HEK293 (cell line): ENCODE measurements around the gene ANXA2.
A peak's percentile ranks its signal among the peaks of the same experiment; 100 is the strongest.

Experiments
- CTCF ChIA-PET: fragments of 350-600 bp; formaldehyde crosslinking; extraction: SDS; loops from one replicate; lab custom pipeline; 2021; ENCODE audit warnings: antibody characterized with exemption; lab: Yijun Ruan, JAX
- POLR2A ChIA-PET: fragments of 300-600 bp; formaldehyde crosslinking; extraction: SDS; loops from one replicate; lab custom pipeline; 2020; ENCODE audit warnings: antibody characterized with exemption, inconsistent platforms; lab: Yijun Ruan, JAX
- H3K27ac ChIP-seq: fragments of 200-500 bp; sonication (Bioruptor generic); 2 replicates; pipeline ENCODE4 v1.5.1; 2014; ENCODE audit warnings: low read depth, low read length, control low read depth, inconsistent platforms; ENCODE audit errors: extremely low read depth
- H3K36me3 ChIP-seq, 2 experiments: fragments of 200-500 bp in 1 of 2; sonication (Bioruptor generic) in 1 of 2; 1 replicate in 1 of 2; 2 replicates in 1 of 2; pipeline ENCODE4 v1.5.1; 2014 to 2017; ENCODE audit warnings: inconsistent platforms in 2 of 2, low read length in 2 of 2; ENCODE audit not compliant: control insufficient read depth in 2 of 2, insufficient read depth in 1 of 2
- H3K4me1 ChIP-seq: fragments of 200-500 bp; sonication (Bioruptor generic); 2 replicates; pipeline ENCODE4 v1.5.1; 2014; ENCODE audit warnings: mild to moderate bottlenecking, low read length, inconsistent platforms; ENCODE audit not compliant: control insufficient read depth, insufficient read depth
- H3K4me3 ChIP-seq: 2 replicates; pipeline ENCODE4 v1.5.1; 2011; ENCODE audit warnings: low read depth, mild to moderate bottlenecking, control low read depth, low read length, moderate library complexity
- H3K9me3 ChIP-seq: fragments of 200-500 bp; sonication (Bioruptor generic); 2 replicates; pipeline ENCODE4 v1.5.1; 2014; ENCODE audit warnings: low read depth, low read length, inconsistent platforms; ENCODE audit not compliant: control insufficient read depth, insufficient read depth
- EGR2 ChIP-seq: fragments of 450-650 bp; formaldehyde crosslinking; IDR thresholded peaks from 2 replicates; pipeline ENCODE4 v1.5.1; 2016; ENCODE audit warnings: low read depth, missing biosample characterization, missing genetic modification characterization
- FEZF1 ChIP-seq: fragments of 450-650 bp; formaldehyde crosslinking; IDR thresholded peaks from 2 replicates; pipeline ENCODE4 v1.5.1; 2016; ENCODE audit warnings: missing biosample characterization, missing genetic modification characterization
- GFI1B ChIP-seq: fragments of 450-650 bp; formaldehyde crosslinking; IDR thresholded peaks from 2 replicates; pipeline ENCODE4 v1.5.1; 2016; ENCODE audit warnings: missing biosample characterization, missing genetic modification characterization
- KLF8 ChIP-seq: fragments of 450-650 bp; formaldehyde crosslinking; IDR thresholded peaks from 2 replicates; pipeline ENCODE4 v1.5.1; 2016; ENCODE audit warnings: missing biosample characterization, missing genetic modification characterization
- SCRT2 ChIP-seq: fragments of 450-650 bp; formaldehyde crosslinking; IDR thresholded peaks from 2 replicates; pipeline ENCODE4 v1.5.1; 2016; ENCODE audit warnings: missing biosample characterization, missing genetic modification characterization
- SETDB1 ChIP-seq: IDR thresholded peaks from one replicate; pipeline ENCODE4 v1.6.1; 2017; ENCODE audit warnings: mild to moderate bottlenecking, low read length, moderate library complexity, mixed read lengths; ENCODE audit not compliant: insufficient read length
- TCF7L2 ChIP-seq: IDR thresholded peaks from 2 replicates; pipeline ENCODE4 v1.6.1; 2011; ENCODE audit warnings: low read depth, mild to moderate bottlenecking, inconsistent platforms, low read length, moderate library complexity, borderline replicate concordance
- WT1 ChIP-seq: fragments of 450-650 bp; formaldehyde crosslinking; IDR thresholded peaks from 2 replicates; pipeline ENCODE4 v1.5.1; 2016; ENCODE audit warnings: missing biosample characterization, missing genetic modification characterization
- ZNF121 ChIP-seq: fragments of 450-650 bp; formaldehyde crosslinking; IDR thresholded peaks from 2 replicates; pipeline ENCODE4 v1.5.1; 2016; ENCODE audit warnings: missing biosample characterization, missing genetic modification characterization
- ZNF146 ChIP-seq: fragments of 450-650 bp; formaldehyde crosslinking; IDR thresholded peaks from 2 replicates; pipeline ENCODE4 v1.5.1; 2016; ENCODE audit warnings: missing biosample characterization, missing genetic modification characterization
- ZNF169 ChIP-seq: fragments of 450-650 bp; formaldehyde crosslinking; IDR thresholded peaks from 2 replicates; pipeline ENCODE4 v1.5.1; 2016; ENCODE audit warnings: missing biosample characterization, missing genetic modification characterization
- ZNF202 ChIP-seq: fragments of 450-650 bp; formaldehyde crosslinking; IDR thresholded peaks from 2 replicates; pipeline ENCODE4 v1.5.1; 2016; ENCODE audit warnings: missing biosample characterization, missing genetic modification characterization, borderline replicate concordance
- ZNF366 ChIP-seq: fragments of 450-650 bp; formaldehyde crosslinking; conservative IDR thresholded peaks from 2 replicates; pipeline ENCODE4 v1.5.1; 2016; ENCODE audit warnings: missing biosample characterization, missing genetic modification characterization
- ZNF426 ChIP-seq: fragments of 450-650 bp; formaldehyde crosslinking; IDR thresholded peaks from 2 replicates; pipeline ENCODE4 v1.5.1; 2017; ENCODE audit warnings: missing biosample characterization, missing genetic modification characterization, mild to moderate bottlenecking, inconsistent platforms, moderate library complexity
- ZNF571 ChIP-seq: fragments of 450-650 bp; formaldehyde crosslinking; IDR thresholded peaks from 2 replicates; pipeline ENCODE4 v1.5.0; 2017; ENCODE audit warnings: missing biosample characterization, missing genetic modification characterization
- ZNF600 ChIP-seq: fragments of 450-650 bp; formaldehyde crosslinking; IDR thresholded peaks from 2 replicates; pipeline ENCODE4 v1.5.1; 2016; ENCODE audit warnings: missing biosample characterization, missing genetic modification characterization
- ZNF654 ChIP-seq: fragments of 450-650 bp; formaldehyde crosslinking; IDR thresholded peaks from 2 replicates; pipeline ENCODE4 v1.5.1; 2016; ENCODE audit warnings: low read depth, missing biosample characterization, missing genetic modification characterization
- ZNF785 ChIP-seq: fragments of 450-650 bp; formaldehyde crosslinking; IDR thresholded peaks from 2 replicates; pipeline ENCODE4 v1.5.1; 2016; ENCODE audit warnings: missing biosample characterization, missing genetic modification characterization
- ZNF830 ChIP-seq: fragments of 450-650 bp; IDR thresholded peaks from 2 replicates; pipeline ENCODE4 v1.5.0; 2018; ENCODE audit warnings: missing biosample characterization, missing genetic modification characterization, low read depth, mild to moderate bottlenecking, moderate library complexity
- ZSCAN30 ChIP-seq: fragments of 450-650 bp; IDR thresholded peaks from 2 replicates; pipeline ENCODE4 v1.5.1; 2018; ENCODE audit warnings: missing biosample characterization, mild to moderate bottlenecking, missing genetic modification characterization, moderate library complexity
- ZXDB ChIP-seq: fragments of 450-650 bp; formaldehyde crosslinking; IDR thresholded peaks from 2 replicates; pipeline ENCODE4 v1.5.1; 2016; ENCODE audit warnings: missing biosample characterization, missing genetic modification characterization
- TF ChIP-seq, protein P1 (sequence below): fragments of 450-650 bp; formaldehyde crosslinking; IDR thresholded peaks from 2 replicates; pipeline ENCODE4 v1.5.1; 2017; ENCODE audit warnings: missing biosample characterization, missing genetic modification characterization
- TF ChIP-seq, protein P2 (sequence below): fragments of 450-650 bp; formaldehyde crosslinking; IDR thresholded peaks from 2 replicates; pipeline ENCODE4 v1.5.0; 2017; ENCODE audit warnings: missing biosample characterization, missing genetic modification characterization, borderline replicate concordance
- TF ChIP-seq, protein P3 (sequence below): fragments of 450-650 bp; formaldehyde crosslinking; IDR thresholded peaks from 2 replicates; pipeline ENCODE4 v1.5.1; 2016; ENCODE audit warnings: missing biosample characterization, missing genetic modification characterization
- TF ChIP-seq, protein P4 (sequence below): fragments of 450-650 bp; formaldehyde crosslinking; IDR thresholded peaks from 2 replicates; pipeline ENCODE4 v1.5.1; 2017; ENCODE audit warnings: missing biosample characterization, missing genetic modification characterization

The ANXA2 gene

DNA sequence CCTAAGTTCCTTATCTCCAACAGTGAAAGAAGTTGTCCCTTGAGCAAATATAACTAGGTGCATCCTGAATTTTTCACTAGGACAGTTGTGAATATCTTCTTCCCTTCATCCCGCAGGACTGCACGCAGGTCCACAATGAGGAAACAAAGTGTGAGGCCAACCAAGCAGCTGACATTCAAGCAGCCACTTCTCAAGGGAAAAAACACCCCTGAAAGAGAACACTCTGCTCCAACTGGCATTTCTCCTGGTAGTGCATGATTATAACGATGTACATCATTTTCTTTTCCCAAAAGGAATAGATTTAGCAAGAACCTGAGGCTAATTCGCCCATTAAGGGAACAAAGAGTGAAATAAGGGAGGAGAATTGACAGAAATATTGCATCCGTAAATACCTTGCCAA lies 74.5 kb downstream of the ANXA2 start:
- ChIA-PET POLR2A (no interaction called here), CTCF (interaction anchor here (0.8 to 1.0 kb wide), 2 partner anchors 319 to 599 kb away, joined by 3 read pairs; partner anchors contain the start of gene FOXB1)
- TF ChIP-seq ZNF654, result no peak
- TF ChIP-seq ZNF600 (tag by site-specific recombination), result no peak
- no peaks in the 10 kb centered on the region for H3K9me3 ChIP-seq
- H3K4me1 ChIP-seq, result 0 out of 2 replicates have a peak, but pooled peaks cover 6% of the 10 kb centered on the region
- no peaks in the 10 kb centered on the region for H3K36me3 ChIP-seq
- no peak overlapping the region for H3K4me3 ChIP-seq
- no peak overlapping the region for H3K27ac ChIP-seq

DNA sequence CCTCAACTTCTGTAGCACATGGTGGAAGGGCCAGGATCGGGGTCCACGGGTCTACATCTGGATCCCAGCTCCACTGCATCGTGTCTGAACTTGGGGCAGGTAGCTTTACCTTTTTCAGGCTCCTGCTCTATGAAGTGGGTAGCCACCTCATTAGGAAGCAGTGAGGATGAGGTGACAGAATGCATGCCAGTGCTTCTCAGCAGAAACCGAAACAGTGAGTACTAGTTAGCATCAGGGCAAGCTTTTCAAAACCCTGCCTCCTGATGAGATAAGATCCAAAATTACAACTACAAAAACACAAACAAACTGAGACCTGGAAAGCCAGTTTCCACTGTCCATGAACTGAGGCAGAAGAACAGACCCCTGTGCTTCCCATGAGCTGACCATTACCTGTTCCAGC lies 77.4 kb downstream of the ANXA2 start:
- Histone ChIP-seq H3K9me3 (no peaks in the 10 kb centered on the region), H3K27ac (no peak overlapping the region), H3K4me1 (0 out of 2 replicates have a peak, but pooled peaks cover 4% of the 10 kb centered on the region), H3K36me3 (no peaks in the 10 kb centered on the region), H3K4me3 (no peak overlapping the region)
- ChIA-PET POLR2A (no interaction called here), CTCF (interaction anchor here (0.6 to 1.6 kb wide), 2 partner anchors 402 to 1063 kb away, joined by 3 to 4 read pairs; no protein-coding TSS in a partner anchor)
- TF ChIP-seq WT1 (tag by site-specific recombination), result no peak
- TF ChIP-seq GFI1B (tag by site-specific recombination), result no peak

DNA sequence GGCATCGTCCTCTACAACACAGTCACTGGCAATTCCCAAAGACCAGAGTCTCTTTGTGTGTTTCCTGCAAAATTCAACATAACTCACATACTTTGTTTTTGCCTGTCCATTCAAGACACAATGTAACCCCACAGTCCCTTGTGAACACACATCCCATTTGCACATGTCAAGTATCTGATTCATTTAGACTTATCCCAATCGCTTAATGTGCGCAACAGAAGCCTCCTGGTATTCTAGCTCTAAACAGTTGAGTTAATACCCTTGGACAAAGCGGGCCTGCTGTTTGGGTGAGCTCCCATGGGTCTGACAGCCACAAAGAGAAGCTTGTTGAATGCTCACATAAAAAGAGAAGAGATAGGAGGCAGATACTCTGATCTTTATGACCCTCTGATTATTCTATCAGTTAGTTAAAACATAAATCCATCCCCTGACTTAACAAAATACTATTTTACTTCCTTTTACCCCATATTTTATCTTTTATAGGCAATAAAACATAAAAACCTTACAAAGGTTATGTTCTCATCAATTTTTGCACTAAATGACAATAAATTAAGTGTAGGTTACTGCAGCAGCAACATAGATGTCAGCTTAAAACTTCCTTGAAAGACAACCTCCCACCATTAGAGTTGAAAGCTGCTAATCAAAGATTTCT lies 79.4 kb downstream of the ANXA2 start:
- ChIA-PET POLR2A (no interaction called here), CTCF (interaction anchor here (0.6 to 5.4 kb wide), 2 partner anchors 9 to 567 kb away, joined by 3 to 27 read pairs; no protein-coding TSS in a partner anchor)
- H3K27ac ChIP-seq, result no peak overlapping the region
- no peaks in the 10 kb centered on the region for H3K4me1 ChIP-seq
- no peak overlapping the region for H3K4me3 ChIP-seq
- H3K36me3 ChIP-seq, result no peaks in the 10 kb centered on the region
- H3K9me3 ChIP-seq, result no peaks in the 10 kb centered on the region
- TF ChIP-seq, protein P1, sequence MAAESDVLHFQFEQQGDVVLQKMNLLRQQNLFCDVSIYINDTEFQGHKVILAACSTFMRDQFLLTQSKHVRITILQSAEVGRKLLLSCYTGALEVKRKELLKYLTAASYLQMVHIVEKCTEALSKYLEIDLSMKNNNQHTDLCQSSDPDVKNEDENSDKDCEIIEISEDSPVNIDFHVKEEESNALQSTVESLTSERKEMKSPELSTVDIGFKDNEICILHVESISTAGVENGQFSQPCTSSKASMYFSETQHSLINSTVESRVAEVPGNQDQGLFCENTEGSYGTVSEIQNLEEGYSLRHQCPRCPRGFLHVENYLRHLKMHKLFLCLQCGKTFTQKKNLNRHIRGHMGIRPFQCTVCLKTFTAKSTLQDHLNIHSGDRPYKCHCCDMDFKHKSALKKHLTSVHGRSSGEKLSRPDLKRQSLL, result no peak
- TF ChIP-seq ZNF146 (tag by site-specific recombination), result no peak
- TF ChIP-seq ZNF571 (tag by site-specific recombination), result no peak
- TF ChIP-seq ZNF830 (tag by site-specific recombination), result no peak
- TF ChIP-seq KLF8 (tag by site-specific recombination), result no peak
- peak; percentile 31; the same call in 1 of the 2 replicates for TF ChIP-seq FEZF1 (tag by site-specific recombination)
- TF ChIP-seq ZNF785 (tag by site-specific recombination), result no peak
- TF ChIP-seq ZNF169 (tag by site-specific recombination), result no peak
- no peak for TF ChIP-seq SETDB1
- TF ChIP-seq, protein P2, sequence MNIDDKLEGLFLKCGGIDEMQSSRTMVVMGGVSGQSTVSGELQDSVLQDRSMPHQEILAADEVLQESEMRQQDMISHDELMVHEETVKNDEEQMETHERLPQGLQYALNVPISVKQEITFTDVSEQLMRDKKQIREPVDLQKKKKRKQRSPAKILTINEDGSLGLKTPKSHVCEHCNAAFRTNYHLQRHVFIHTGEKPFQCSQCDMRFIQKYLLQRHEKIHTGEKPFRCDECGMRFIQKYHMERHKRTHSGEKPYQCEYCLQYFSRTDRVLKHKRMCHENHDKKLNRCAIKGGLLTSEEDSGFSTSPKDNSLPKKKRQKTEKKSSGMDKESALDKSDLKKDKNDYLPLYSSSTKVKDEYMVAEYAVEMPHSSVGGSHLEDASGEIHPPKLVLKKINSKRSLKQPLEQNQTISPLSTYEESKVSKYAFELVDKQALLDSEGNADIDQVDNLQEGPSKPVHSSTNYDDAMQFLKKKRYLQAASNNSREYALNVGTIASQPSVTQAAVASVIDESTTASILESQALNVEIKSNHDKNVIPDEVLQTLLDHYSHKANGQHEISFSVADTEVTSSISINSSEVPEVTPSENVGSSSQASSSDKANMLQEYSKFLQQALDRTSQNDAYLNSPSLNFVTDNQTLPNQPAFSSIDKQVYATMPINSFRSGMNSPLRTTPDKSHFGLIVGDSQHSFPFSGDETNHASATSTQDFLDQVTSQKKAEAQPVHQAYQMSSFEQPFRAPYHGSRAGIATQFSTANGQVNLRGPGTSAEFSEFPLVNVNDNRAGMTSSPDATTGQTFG (tag by site-specific recombination), result no peak
- no peak for TF ChIP-seq ZNF366 (tag by site-specific recombination)
- TF ChIP-seq ZSCAN30 (tag by site-specific recombination), result no peak
- TF ChIP-seq, protein P3, sequence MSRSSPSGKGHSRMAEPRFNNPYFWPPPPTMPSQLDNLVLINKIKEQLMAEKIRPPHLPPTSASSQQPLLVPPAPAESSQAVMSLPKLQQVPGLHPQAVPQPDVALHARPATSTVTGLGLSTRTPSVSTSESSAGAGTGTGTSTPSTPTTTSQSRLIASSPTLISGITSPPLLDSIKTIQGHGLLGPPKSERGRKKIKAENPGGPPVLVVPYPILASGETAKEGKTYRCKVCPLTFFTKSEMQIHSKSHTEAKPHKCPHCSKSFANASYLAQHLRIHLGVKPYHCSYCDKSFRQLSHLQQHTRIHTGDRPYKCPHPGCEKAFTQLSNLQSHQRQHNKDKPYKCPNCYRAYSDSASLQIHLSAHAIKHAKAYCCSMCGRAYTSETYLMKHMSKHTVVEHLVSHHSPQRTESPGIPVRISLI (tag by site-specific recombination), result no peak
- TF ChIP-seq ZNF654, result no peak
- TF ChIP-seq TCF7L2, result peak; percentile 54; the same call in 1 of the 2 replicates
- TF ChIP-seq SCRT2 (tag by site-specific recombination), result 0 out of 2 replicates have a peak, but pooled peaks have one; percentile 29
- TF ChIP-seq ZNF426 (tag by site-specific recombination), result no peak
- no peak for TF ChIP-seq ZXDB (tag by site-specific recombination)
- no peak for TF ChIP-seq ZNF121 (tag by site-specific recombination)
- no peak for TF ChIP-seq ZNF202 (tag by site-specific recombination)
- TF ChIP-seq EGR2 (tag by site-specific recombination), result no peak
- TF ChIP-seq, protein P4, sequence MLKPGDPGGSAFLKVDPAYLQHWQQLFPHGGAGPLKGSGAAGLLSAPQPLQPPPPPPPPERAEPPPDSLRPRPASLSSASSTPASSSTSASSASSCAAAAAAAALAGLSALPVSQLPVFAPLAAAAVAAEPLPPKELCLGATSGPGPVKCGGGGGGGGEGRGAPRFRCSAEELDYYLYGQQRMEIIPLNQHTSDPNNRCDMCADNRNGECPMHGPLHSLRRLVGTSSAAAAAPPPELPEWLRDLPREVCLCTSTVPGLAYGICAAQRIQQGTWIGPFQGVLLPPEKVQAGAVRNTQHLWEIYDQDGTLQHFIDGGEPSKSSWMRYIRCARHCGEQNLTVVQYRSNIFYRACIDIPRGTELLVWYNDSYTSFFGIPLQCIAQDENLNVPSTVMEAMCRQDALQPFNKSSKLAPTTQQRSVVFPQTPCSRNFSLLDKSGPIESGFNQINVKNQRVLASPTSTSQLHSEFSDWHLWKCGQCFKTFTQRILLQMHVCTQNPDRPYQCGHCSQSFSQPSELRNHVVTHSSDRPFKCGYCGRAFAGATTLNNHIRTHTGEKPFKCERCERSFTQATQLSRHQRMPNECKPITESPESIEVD (tag by site-specific recombination), result peak; percentile 36; the same call in 1 of the 2 replicates
